ENCODE data around the gene KIAA1191.
"Not testable (repeated sequence)": the region's sequence is repeated elsewhere in the genome, so short reads cannot be mapped to it uniquely, and the experiment has no call there.

KIAA1191 gene, protein sequence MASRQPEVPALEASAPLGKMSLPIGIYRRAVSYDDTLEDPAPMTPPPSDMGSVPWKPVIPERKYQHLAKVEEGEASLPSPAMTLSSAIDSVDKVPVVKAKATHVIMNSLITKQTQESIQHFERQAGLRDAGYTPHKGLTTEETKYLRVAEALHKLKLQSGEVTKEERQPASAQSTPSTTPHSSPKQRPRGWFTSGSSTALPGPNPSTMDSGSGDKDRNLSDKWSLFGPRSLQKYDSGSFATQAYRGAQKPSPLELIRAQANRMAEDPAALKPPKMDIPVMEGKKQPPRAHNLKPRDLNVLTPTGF

DNA sequence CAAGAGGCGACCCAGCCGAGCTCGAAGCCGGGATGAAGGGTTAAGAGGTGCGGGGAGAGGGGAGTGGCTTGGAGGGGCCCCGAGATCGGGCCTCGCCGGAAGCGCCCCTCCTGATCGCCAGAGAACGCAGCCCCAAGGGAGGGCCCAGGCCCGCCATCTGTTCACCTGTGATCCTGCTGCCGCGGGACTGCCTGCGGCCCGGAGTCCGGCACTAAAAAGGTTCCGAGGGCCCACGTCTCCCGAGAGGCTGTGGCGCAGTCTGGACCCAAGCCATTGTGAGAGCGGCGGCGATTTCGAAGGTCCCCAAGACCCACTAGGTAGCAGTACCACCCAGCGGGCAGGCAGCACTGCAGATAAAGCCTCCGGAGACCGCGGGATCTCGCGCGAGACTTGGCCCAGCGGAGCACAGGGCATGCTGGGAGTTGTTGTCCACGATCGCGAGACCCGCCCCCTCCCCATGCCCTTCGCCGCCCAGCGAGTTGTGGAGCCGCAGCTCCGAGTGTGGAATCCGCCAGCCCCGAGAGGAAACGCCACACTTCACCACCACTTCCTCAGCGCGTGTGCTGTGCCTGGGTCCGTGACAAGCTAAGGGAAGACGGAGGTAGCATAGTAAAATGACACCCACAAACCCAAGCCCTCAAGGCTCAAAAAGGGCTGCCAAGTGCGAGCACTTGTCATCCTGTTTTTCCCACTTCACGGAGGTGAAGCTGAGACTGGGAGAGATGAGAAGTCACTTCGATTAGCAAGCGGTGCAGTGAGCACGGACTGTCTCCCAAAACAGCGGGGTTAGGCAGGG, at the start of gene KIAA1191:
TSS of gene KIAA1191 (minus strand) at position 328 of the 796 bp plus-strand sequence. CDS start 2,256 bp downstream, outside the sequence.
- peak; percentile 79 for DNase-seq (ENCODE audit: low read depth)

DNA sequence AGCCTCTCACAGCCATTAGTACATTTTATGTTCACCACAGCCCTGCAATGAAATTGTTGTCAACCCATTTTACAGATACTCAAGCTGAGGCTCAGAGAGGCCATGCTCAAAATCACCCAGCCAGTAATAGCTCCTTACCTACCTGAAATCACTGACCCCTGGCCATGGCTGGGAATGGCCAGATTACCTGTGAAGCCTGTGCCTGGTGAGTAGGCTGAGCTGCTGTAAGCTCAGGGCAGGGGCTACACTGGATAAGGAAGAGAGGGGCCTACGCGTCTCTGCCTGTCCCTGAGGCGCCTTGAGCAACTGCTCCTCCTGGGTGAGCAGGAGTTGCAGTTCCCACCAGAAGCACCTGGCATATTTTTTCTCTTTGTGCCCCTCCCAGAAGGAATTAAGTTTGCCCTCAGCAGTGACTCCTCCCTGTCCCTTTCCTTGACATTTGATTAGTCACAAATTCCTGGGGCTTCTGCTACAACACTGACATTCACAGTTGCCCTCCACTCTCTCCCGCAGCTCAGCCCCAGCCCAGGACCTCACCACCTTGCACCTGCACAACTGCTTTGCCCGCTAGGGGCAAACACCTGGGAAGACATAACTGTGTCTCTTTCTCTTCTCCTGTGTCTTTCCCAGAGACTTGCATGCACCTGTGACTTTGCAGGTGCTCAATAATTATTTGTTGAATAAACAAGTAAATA, 49.1 kb upstream of the KIAA1191 start:
- no peak for DNase-seq (ENCODE audit: low read depth)

DNA sequence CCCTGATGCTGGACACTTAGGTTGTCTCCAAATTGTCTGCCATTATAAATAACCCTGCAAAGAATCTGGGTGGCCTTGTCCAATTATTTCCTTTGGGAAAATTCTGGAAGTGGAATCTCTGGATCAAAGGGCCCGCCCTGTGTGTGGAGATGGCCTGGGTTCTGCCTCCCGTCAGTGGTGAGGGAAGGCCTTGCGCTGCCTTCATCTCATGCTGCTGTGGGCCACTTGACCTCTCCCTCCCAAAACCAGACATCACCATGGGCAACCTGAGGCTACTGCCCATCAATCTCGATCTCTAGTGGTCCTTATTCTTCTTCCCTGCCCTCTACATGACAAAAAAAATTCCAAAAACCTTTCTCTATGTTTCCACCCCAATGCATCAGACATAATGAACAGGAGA, 48.2 kb upstream of the KIAA1191 start:
- no peak for DNase-seq (ENCODE audit: low read depth)

DNA sequence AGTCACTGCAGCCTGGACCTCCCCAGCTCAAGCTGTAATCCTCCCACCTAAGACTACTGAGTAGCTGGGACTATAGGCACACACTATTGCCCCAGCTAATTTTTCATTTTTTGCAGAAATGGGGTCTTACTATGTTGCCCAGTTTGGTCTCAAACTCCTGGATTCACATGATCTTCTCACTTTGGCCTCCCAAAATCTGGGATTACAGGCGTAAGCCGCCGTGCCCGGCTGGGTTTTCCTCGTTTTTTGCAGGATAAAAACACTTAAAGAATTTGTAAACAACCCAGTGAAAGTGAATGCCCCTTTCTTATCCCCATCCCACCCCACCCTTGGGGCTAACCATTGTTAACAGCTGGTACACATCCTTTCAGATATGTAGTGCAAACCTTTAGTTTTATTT, 47.0 kb upstream of the KIAA1191 start:
- DNase-seq (ENCODE audit: low read depth) = no peak

DNA sequence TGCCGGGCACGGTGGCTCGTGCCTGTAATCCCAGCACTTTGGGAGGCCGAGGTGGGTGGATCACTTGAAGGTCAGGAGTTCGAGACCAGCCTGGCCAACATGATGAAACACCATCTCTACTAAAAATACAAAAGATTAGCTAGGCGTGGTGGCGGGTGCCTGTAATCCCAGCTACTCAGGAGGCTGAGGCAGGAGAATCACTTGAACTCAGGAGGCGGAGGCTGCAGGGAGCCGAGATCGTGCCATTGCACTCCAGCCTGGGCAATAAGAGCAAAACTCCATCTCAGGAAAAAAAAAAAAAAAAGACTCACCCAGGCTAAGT, 46.6 kb upstream of the KIAA1191 start:
- not testable (repeated sequence) for DNase-seq (ENCODE audit: low read depth)

DNA sequence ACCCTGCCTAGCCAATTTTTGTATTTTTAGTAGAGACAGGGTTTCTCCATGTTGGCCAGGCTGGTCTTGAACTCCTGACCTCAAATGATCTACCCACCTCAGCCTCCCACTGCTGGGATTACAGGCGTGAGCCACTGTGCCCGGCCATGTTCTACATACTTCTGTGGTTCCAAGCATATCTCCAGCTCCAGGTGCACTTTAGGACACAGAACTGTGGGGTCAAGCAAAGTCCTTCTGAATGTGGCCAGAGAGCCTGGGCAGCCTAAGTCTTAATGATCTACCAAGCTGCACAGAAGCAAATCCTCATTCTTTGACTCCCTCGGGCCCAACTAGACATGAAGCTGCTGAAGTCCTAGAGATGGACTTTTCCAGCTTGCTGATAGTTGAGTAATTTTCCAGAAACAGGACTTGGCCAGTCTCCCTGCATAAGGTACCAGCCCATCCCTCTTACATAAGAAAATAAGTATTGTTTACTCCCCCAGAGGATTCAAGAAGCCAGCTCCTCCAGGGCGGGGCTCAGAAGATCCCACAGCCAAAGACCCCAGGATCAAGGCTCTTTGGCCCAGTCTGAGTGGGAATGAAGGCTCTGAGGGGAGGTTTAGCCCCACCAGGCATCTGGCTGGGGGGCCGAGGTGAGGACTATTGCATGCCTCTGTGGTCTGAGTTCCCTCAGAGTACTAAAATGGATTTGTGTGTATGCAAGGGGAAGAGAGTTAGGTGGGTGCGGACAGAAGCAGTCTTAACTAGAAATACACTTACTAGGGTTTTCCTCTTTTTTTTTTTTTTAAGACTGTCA, 46.1 kb upstream of the KIAA1191 start:
- no peak for DNase-seq (ENCODE audit: low read depth)

DNA sequence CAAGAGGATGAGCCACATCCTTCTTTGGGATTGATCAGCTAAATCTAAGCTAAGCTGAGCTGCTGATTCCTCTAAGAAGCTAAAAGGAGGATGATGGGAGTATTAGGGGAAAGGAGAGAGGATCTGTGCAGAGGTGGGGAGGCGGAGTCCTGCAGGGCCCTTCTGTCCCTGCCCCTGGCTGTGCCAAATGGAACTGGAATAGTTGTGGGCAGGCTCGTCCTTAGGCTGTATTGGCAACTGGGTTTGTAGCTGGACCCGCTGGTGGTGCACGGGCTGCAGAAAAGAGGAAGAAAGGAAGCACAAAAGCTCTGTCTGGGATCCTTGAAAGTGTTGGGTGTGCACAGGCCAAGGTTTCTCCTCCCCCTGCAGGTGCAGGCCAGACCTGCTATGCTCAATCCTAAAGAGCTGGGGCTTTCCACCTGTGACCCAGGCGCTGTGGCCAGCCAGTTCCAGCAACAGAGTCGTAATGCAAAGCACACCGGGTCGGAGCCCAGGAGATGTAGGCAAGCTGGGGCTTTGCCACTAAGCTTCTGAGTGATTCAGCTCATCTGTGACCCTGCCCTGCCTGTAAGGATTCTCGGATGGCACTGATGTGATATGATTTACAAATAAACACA, 45.0 kb upstream of the KIAA1191 start:
- no peak for DNase-seq (ENCODE audit: low read depth)

DNA sequence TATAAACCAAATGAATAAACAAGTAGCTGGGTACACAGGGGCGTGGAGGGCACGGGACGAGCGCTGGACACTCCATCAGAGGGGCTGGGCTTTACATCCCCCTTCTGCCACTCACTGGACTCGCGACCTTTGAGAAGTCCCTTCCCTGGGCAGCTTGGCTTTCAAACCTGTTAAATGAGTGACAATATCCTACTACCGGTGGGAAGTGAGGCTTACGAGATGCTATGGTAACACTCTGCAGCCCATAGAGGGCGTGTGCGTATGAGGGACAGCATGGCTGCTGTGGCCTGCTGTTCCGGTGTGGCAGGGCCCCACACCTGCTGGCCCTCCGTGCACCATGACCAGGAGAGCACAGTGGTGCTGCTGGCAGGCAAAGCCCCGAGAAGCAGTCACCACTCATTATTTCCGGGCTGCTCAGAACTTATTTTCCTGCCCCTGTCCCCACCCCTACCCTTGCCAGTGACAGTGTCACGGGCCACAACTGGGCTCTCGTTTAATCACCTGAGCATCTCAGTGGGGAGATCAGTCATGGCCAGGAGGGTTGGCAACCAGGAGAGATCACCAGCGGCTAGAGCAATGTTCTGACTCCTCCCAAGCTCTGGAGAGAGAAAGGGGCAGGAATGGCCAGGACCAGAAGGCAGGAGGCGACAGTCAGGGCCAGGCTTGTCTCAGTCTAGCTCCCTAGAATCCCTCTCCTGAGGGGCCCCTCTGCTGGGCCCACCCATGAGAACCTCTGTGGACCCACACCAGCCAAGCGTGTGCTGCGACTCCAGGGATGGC, 44.3 kb upstream of the KIAA1191 start:
- DNase-seq (ENCODE audit: low read depth) = no peak

DNA sequence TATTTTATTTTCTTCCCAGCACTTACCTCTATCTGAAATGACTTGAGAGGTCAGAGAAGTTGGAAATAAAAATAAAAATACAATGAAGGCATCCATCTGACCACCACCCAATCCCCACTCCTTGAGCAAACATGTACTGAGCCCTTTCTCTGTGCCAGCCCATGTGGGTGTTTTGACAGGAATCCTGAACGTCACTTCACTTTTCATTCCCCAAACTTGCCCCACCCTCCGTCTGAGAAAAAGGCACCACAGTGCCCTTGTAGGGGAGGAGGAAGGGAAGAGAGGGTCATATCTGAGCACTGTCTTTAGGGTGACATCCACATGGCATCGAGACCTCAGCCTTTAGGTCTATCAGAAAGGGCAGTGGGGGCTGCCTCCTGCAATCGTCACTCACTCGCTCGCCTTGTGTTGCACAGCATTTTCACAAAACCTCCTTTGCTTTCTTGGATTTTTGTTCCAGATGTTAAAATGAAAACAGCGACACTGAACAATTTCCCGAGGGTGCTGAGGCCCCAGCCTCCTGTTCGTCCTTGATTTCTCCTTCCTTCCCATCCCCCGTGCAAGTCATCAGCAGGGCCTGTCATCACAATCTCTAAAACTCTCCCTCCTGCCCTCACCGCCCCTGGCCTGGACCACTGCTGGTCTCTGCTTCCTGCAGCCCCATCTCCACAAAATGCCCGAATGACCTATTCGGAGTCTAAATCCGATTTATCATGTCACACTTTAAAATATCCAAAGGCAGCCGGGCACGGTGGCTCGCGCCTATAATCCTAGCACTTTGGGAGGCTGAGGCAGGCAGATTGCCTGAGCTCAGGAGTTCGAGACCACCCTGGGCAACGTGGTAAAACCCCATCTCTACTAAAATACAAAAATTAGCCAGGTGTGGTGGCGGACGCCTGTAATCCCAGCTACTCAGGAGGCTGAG, 40.0 kb upstream of the KIAA1191 start:
- DNase-seq (ENCODE audit: low read depth) = no peak

DNA sequence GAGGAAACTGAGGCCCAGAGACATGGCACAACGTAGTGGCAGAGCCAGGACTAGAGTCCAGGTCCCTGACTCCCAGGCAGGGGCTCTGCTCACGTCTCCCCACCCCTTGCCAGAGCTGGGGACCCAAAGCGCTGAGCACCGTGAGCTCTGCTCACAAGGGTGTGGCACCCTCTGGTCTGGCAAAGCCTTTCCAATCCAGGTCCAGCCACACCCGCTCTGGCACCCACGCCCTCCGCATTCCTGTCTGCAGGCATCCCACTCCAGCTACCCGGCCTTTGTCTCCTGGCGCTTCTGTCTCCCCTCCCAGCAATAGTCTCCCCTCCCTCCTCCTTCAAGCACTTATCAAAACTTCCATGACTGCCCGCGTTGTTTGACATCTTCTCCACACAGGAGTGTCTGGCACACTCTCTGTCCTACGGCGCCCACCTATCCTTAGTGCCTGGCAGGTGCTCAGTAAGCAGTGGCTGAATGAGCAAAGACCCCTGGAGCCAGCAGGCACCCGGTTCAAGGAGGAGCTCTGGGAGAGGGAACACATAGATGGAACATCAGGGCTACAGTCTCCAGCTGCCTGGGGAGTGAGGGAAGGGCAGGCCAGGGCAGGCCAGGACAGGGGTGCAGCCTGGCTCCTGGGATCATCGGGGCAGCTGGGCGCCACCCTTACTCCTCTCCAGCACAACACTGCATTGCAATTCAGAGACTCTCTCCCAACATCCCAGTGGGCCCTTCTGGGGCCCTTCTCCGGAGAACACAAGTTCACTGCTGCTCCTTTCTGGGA, 39.0 kb upstream of the KIAA1191 start:
- no peak for DNase-seq (ENCODE audit: low read depth)

DNA sequence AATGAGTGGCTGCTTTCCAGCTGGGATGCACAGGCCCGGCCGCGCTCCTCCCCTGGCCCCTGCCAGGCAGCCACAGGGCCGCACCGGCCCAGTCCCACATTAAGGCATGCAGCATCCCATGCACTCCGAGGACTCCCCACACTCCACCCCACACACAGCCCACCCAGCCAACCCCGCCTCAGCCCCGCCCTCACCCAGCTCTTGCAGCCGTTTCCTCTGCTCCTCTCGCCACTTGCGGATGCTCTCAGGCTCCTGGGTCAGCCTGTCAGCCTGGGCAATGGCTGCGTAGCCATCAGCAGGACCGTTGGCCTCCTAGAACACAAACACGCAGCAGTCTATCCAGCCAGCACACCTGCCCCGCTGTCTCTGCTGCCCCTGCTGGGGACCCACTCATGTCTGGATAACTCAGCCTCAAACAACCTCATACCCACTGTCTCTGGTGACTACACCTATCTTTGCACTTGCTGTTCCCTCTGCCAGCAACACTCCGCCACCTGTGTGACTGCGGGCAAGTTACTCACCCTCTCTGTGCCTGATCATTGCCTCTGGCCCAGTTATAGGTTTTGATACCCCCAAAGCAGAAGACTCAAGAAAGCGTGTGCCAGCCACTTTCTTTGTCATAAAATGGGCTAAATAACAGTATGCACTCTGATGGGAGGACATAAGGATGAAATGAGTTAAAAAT, 36.3 kb upstream of the KIAA1191 start:
- no peak for DNase-seq (ENCODE audit: low read depth)

DNA sequence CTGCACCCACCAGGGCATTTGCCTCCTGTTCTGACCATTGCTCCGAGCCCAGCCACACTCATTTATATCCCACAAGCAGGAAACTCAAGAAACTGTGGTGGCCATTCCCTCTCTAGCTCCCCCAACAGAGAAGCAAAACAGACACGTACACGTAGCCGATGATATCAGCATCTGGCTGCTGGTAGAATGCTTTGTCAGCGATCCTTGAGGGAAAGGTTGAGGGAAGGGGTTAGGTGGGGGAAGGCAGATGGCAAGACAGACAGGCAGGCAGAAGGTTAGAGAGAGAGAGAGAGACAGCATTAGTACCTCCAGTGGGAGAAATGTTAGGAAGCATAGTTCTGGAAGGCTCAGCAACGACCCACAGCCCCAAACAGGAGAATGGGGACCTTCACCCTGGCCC, 34.8 kb upstream of the KIAA1191 start:
- no peak for DNase-seq (ENCODE audit: low read depth)

DNA sequence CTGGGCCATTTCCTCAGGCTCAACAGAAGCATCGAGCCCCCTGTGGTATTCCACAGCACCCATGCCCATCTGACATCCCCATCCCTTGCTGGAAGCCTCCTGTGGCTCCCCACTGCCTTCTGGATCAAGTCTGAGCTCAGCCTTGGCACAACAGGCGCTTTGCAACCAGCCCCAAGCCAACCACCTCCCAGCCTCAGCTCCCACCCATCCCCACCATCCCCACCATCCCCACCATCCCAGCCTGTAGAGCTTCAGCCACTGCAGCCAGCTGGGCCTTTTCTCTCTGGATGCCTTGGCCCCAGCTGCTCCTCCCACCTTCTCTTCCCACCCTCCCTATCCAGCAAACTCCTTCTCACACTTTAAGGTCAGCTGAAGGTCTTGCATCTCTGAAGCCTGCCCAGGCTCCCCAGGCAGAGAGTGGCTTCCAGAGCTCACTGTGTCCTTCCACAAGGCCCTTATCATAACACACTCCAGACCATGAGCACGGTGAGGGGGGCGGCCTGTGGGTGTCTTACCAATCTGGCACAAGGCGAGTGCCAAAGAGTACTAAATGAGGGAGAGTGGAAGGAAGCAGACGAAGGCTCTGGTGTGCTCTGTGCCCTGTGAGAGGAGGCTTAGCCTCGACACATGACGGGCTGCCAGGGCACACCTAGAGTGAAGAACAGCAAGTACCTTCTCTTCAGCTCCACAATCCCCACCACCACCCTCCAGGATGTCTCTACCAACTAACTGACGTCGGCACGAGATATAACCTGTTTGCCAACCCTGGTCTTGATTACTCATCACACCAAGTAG, 33.5 kb upstream of the KIAA1191 start:
- DNase-seq (ENCODE audit: low read depth) = no peak

DNA sequence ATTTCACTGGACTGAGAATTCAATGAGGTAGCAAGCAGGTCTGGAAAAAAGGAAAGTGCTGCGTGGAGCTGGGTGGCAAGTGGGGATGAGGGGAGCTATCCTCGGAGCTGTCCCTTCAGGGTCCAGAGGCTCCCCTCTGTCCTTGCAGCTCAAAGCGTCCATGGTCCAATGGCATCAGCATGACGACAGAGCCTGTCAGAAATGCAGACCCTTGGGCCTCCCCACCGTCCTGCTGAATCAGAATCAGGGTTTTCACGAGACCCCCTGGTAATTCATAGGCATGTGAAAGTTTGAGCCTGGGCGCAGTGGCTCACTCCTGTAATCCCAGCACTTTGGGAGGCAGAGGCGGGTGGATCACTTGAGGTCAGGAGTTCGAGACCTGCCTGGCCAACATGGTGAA, 32.5 kb upstream of the KIAA1191 start:
- DNase-seq (ENCODE audit: low read depth) = no peak

DNA sequence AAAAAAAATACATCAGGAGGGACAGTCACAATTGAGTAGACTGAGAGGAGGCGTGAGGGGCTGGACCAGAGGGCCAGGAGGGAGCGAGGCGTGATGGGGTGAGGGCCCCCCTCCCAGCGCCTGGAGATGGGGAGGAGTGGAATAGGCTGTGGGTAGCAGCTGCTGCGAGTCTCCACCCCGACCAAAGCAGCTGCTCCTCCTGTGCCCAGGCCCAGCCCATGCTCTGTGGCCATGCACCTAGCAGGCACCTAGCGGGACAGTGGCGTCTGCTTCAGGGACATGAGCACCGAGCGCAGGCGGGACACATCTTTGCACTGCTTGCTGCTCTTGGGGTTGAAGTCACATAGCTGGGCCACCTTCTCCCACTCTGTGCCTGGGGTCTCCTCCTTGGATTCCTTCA, 31.0 kb upstream of the KIAA1191 start:
- DNase-seq (ENCODE audit: low read depth) = no peak

DNA sequence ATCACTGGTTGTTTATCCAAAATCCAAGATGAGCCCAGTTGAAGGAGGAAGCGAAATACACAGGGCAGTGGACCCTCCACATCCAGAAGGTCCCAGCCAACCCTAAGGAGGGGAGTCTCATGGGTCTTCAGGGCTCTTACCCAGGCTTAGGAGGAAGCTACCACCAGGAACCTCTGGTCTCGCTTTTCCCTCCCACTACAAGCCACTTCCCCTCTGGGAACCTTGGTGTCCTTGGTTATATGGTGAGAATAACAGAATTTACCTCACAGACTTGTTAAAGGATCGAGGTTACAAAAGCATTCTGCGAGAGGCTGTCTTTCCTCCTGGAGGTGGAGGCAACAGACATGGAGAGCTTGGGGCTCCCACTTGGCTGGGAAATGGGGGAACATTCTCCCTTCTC, 30.4 kb upstream of the KIAA1191 start:
- DNase-seq (ENCODE audit: low read depth) = no peak

DNA sequence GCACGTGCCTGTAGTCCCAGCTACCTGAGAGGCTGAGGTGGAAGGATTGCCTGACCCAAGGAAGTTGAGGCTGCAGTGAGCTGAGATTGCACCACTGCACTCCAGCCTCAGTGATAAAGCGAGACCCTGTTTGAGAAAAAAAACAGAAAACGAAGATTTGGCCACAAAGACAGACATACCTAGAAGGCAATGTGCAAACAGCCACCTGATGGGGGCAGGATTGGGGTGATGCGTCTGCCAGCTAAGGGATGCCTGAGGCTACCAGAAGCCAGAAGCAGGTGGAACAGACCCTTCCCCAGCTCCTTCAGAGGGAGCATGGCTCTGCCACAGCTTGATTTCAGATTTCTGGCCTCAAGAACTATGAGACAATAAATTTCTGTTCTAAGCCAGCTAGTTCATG, 29.9 kb upstream of the KIAA1191 start:
- DNase-seq (ENCODE audit: low read depth) = no peak

Measured in GM04504 (cell line).